SU-DHL-6 (cell line): ENCODE data around the gene TMEM198.

Experiments used
- H2AFZ ChIP-seq: fragments of 200-600 bp; sonication (generic); 2 replicates; pipeline ENCODE4 v1.6.1; 2014; ENCODE audit warnings: low read depth, mild to moderate bottlenecking, moderate library complexity, mixed read lengths, antibody characterized with exemption, low read length; ENCODE audit not compliant: severe bottlenecking
- H3F3A ChIP-seq: fragments of 200-600 bp; shearing (Covaris generic); 2 replicates; pipeline ENCODE4 v1.6.0; 2016; ENCODE audit warnings: antibody characterized with exemption, mild to moderate bottlenecking; ENCODE audit not compliant: insufficient read depth
- H3K27ac ChIP-seq: fragments of 200-600 bp; sonication (generic); 2 replicates; pipeline ENCODE4 v1.5.1; 2016; ENCODE audit warnings: low read depth, mild to moderate bottlenecking, low read length, moderate library complexity, mixed read lengths
- H3K27me3 ChIP-seq: fragments of 200-600 bp; sonication (generic), shearing (Covaris generic); 2 replicates; pipeline ENCODE4 v1.6.0; 2014; ENCODE audit warnings: mild to moderate bottlenecking, low read length
- H3K36me3 ChIP-seq: fragments of 200-600 bp; sonication (generic); 2 replicates; pipeline ENCODE4 v1.6.1; 2014; ENCODE audit warnings: mild to moderate bottlenecking, low read length, mixed read lengths
- H3K4me2 ChIP-seq: fragments of 300-600, 200-600 bp; shearing (Covaris generic), sonication (generic); 2 replicates; pipeline ENCODE4 v1.6.0; 2014; ENCODE audit warnings: low read length, low read depth, mild to moderate bottlenecking; ENCODE audit not compliant: poor library complexity, severe bottlenecking
- H3K4me3 ChIP-seq: fragments of 200-600 bp; sonication (generic); 2 replicates; pipeline ENCODE4 v1.5.1; 2014; ENCODE audit warnings: antibody characterized with exemption, low read length, mild to moderate bottlenecking, mixed read lengths; ENCODE audit not compliant: insufficient read depth, poor library complexity, severe bottlenecking
- H3K79me2 ChIP-seq: fragments of 200-600 bp; sonication (generic); 2 replicates; pipeline ENCODE4 v1.6.1; 2014; ENCODE audit warnings: mild to moderate bottlenecking, low read length, moderate library complexity; ENCODE audit not compliant: insufficient read depth
- H3K9ac ChIP-seq: fragments of 200-600 bp; sonication (generic); 2 replicates; pipeline ENCODE4 v1.7.0; 2014; ENCODE audit warnings: mild to moderate bottlenecking, low read length
- H3K9me2 ChIP-seq: fragments of 200-600 bp; sonication (generic); replicated peaks from 2 replicates; pipeline ENCODE4 v1.6.1; 2014; ENCODE audit warnings: low read length; ENCODE audit not compliant: insufficient read depth
- H3K9me3 ChIP-seq: fragments of 200-600 bp; sonication (generic); 2 replicates; pipeline ENCODE4 v1.6.1; 2014; ENCODE audit warnings: low read length, mixed read lengths; ENCODE audit not compliant: insufficient read depth
- H4K20me1 ChIP-seq: fragments of 200-600 bp; sonication (generic); 2 replicates; pipeline ENCODE4 v1.6.1; 2014; ENCODE audit warnings: low read depth, mild to moderate bottlenecking, antibody characterized with exemption, low read length, moderate library complexity, mixed read lengths
- EZH2phosphoT487 ChIP-seq: fragments of 200-600 bp; sonication (generic), shearing (Covaris generic); conservative IDR thresholded peaks from 2 replicates; pipeline ENCODE4 v1.6.1; 2018; ENCODE audit warnings: mild to moderate bottlenecking, antibody characterized with exemption, low read length, moderate library complexity, mixed read lengths
- TF ChIP-seq, protein P1 (sequence below): fragments of 200-600 bp; sonication (generic); IDR thresholded peaks from one replicate; pipeline ENCODE4 v1.5.1; 2017; ENCODE audit warnings: antibody characterized with exemption, mild to moderate bottlenecking, low read length, moderate library complexity; ENCODE audit not compliant: insufficient read depth, poor library complexity, severe bottlenecking

TMEM198 gene

DNA sequence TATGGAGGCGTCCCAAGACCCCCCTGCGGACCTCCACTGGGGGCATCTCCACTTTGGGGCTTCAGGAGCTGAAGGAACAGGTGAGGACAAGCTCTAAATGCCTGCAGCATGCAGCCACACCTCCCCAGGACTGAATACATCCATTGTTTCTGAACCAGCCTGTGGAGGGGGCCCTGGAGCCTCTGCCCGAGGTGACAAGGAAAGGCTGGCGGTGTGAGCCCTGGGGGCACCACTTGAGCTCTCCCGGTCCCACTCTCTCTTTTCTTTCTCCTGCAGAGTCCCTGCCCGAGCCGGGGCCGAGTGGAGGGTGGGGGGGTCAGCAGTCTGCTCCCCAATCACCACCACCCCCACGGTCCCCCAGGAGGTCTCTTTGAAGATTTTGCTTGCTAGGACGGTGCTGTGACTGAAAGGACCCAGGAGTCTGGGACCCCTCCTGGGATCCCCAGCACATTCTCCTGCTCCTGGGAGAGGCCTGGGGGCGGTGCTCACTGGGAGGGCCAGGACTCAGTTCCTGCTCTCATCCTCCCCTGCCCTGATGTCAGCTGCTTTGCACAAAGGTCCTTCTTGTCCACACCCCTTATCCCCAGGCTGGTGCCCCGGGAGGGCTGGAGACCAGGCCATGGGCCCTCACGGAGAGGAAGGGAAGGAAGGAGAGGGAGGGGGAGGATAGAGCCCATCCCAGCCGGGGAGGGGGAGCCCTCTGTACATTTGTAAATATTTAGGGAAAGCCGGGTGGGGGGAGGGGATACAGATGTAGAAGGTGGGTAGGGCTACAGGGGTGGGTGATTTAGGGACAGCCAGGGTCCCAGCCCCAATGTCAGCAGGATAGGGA lies 6.0 kb upstream of the TMEM198 start:
- H3K36me3 ChIP-seq, result no peaks in the 10 kb centered on the region

DNA sequence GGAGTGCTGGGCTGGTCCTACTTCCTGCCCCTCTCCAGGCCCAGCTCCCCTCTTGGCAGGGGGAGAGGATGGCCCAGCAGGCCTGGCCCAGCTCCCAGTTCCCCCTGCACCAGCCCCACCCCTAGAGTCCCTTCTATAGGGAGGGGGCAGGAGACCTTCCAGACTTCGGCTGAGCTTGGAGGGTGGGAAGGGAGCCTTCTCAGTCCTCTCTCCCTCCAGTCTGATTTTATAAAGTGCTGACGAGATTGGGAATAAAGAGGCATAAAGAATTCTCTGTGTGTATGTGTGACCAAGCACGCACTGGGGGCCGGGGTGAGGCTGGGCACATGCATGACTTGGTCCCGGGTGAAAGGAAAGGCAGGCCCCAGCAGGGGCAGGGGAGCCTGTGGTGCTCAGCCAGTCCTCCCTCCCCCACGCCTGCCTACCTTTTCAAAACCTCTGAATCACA lies 5.3 kb upstream of the TMEM198 start:
- TF ChIP-seq, protein P1, sequence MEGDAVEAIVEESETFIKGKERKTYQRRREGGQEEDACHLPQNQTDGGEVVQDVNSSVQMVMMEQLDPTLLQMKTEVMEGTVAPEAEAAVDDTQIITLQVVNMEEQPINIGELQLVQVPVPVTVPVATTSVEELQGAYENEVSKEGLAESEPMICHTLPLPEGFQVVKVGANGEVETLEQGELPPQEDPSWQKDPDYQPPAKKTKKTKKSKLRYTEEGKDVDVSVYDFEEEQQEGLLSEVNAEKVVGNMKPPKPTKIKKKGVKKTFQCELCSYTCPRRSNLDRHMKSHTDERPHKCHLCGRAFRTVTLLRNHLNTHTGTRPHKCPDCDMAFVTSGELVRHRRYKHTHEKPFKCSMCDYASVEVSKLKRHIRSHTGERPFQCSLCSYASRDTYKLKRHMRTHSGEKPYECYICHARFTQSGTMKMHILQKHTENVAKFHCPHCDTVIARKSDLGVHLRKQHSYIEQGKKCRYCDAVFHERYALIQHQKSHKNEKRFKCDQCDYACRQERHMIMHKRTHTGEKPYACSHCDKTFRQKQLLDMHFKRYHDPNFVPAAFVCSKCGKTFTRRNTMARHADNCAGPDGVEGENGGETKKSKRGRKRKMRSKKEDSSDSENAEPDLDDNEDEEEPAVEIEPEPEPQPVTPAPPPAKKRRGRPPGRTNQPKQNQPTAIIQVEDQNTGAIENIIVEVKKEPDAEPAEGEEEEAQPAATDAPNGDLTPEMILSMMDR, result no peak
- no peak for TF ChIP-seq EZH2phosphoT487
- H2AFZ ChIP-seq, result no peak overlapping the region
- H3K79me2 ChIP-seq, result no peaks in the 10 kb centered on the region
- no peaks in the 10 kb centered on the region for H3K9me2 ChIP-seq
- H3K9me3 ChIP-seq, result no peaks in the 10 kb centered on the region
- no peak overlapping the region for H3K27ac ChIP-seq
- no peaks in the 10 kb centered on the region for H3K36me3 ChIP-seq
- no peak overlapping the region for H3K4me3 ChIP-seq
- H3F3A ChIP-seq, result peaks cover 7% of the 10 kb centered on the region
- no peaks in the 10 kb centered on the region for H4K20me1 ChIP-seq
- H3K27me3 ChIP-seq, result no peaks in the 10 kb centered on the region
- no peak overlapping the region for H3K9ac ChIP-seq
- no peak overlapping the region for H3K4me2 ChIP-seq

More for the DNA sequence above, 6.0 kb upstream of the TMEM198 start:
- H3K4me2 ChIP-seq, result no peak overlapping the region
- no peaks in the 10 kb centered on the region for H3K27me3 ChIP-seq
- no peaks in the 10 kb centered on the region for H4K20me1 ChIP-seq
- TF ChIP-seq, protein P1, result no peak
- no peak for TF ChIP-seq EZH2phosphoT487
- H3K9ac ChIP-seq, result no peak overlapping the region
- no peak overlapping the region for H3K4me3 ChIP-seq
- no peak overlapping the region for H3K27ac ChIP-seq
- no peaks in the 10 kb centered on the region for H3K9me3 ChIP-seq
- no peaks in the 10 kb centered on the region for H3K79me2 ChIP-seq
- H3K9me2 ChIP-seq, result no peaks in the 10 kb centered on the region
- peaks cover 7% of the 10 kb centered on the region for H3F3A ChIP-seq
- H2AFZ ChIP-seq, result no peak overlapping the region

DNA sequence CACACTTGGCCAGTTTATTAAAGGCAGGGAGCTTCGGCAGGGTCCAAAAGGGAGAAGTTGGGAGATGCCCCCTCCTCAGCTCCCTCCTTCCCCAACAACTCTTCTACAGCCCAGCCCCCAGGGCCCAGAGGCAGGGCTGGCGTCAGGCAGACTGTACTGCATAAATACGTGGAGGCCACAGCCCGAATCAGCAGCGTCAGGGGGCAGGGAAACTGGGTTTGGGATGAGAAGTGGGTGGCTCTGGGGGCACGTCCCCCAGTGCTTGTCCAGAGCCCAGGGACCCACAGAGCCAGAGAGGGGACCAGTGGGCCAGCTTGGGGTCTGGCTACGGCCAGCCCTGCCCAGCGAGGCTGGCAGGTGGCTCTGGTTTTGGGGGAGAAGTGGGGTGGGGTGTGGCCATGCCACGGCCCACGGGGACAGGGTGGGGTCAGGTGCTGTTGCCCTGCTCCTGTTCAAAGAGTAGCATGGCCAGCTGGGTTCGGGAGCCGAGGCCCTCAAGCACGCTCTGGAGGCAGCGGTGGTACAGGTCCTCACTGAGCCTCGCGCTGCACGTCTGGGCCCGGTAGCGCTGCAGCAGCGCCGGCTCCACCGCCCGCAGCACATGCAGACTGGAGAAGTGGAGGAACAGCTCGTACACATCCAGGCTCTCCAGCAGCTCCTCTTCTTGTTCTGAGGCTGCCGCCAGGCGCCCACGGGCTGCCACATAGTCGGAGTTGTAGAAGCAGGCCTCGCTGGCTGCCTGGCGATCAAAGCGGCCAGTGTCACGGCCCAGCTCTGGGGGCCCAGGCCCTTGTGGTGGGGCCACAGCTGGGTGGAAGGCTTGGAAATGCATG lies 4.7 kb upstream of the TMEM198 start:
- no peak overlapping the region for H2AFZ ChIP-seq
- no peaks in the 10 kb centered on the region for H3K9me2 ChIP-seq
- no peaks in the 10 kb centered on the region for H3K79me2 ChIP-seq
- H3K4me3 ChIP-seq, result no peak overlapping the region
- no peak overlapping the region for H3K9ac ChIP-seq
- H3F3A ChIP-seq, result peaks cover 7% of the 10 kb centered on the region
- no peak for TF ChIP-seq EZH2phosphoT487
- TF ChIP-seq, protein P1, result no peak
- no peaks in the 10 kb centered on the region for H3K36me3 ChIP-seq
- no peaks in the 10 kb centered on the region for H3K9me3 ChIP-seq
- H4K20me1 ChIP-seq, result no peaks in the 10 kb centered on the region
- no peak overlapping the region for H3K27ac ChIP-seq
- H3K4me2 ChIP-seq, result no peak overlapping the region
- H3K27me3 ChIP-seq, result no peaks in the 10 kb centered on the region
